HG02973 (cell line): ENCODE results near the gene FAM210B.
"Not testable (repeated sequence)": the region's sequence is repeated elsewhere in the genome, so short reads cannot be mapped to it uniquely, and the experiment has no call there.

Source experiments
- ATAC-seq: cut with Tn5 transposase; IDR thresholded peaks from one replicate; pipeline ENCODE4 v1.9.1; 2021; ENCODE audit warnings: moderate library complexity; ENCODE audit not compliant: unreplicated experiment

The FAM210B gene, protein sequence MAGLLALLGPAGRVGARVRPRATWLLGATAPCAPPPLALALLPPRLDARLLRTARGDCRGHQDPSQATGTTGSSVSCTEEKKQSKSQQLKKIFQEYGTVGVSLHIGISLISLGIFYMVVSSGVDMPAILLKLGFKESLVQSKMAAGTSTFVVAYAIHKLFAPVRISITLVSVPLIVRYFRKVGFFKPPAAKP

GRCh38 chr20:56358600-56359211, at the start of gene FAM210B:
Gene FAM210B, plus strand, starts transcription at chr20:56358974. Its CDS starts 32 bp downstream, at chr20:56359006.
- peak; percentile 97 for ATAC-seq

- no peak for ATAC-seq
These were observed 42.7 kb upstream of the FAM210B start for GRCh38 chr20:56316051-56316450.

DNA sequence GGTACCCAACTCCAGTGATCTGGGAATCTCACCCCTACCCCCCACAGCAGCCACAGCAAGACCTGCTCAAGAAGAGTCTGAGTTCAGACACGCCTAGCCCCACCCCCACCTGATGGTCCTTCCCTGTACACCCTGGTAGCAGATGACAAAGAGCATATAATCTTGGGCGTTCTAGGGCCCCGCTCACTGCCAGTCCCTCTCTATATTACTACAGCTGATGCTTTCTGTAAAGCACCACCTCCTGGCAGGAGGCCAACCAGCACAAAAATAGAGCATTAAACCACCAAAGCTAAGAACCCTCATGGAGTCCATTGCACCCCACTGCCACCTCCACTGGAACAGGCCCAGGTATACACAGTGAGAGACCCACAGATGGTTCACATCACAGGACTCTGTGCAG, 42.3 kb upstream of the FAM210B start:
- no peak for ATAC-seq

GRCh38 chr20:56322681-56323080, 36.1 kb upstream of the FAM210B start:
- ATAC-seq, result no peak

DNA sequence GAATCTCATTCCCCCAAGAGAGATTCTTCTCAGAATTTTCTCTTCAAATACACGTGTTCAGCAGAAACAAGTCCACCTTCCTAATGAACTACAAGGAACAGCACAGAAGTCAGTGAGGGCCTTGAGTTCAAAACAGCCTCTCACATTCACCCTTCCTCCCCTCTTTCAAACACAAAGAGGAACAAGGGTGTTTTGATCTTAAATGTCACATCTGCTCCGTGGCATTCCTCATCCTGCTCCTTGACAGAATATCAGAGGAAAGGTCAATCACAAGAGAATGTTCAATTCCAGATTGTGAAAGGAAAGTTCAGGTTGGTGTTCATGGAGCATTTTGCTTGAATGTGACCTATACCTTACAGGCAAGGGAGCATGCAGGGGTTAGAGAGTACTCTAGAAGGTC, 35.6 kb upstream of the FAM210B start:
- ATAC-seq, result no peak

- no peak for ATAC-seq
These were observed 35.1 kb upstream of the FAM210B start for GRCh38 chr20:56323656-56324055.

DNA sequence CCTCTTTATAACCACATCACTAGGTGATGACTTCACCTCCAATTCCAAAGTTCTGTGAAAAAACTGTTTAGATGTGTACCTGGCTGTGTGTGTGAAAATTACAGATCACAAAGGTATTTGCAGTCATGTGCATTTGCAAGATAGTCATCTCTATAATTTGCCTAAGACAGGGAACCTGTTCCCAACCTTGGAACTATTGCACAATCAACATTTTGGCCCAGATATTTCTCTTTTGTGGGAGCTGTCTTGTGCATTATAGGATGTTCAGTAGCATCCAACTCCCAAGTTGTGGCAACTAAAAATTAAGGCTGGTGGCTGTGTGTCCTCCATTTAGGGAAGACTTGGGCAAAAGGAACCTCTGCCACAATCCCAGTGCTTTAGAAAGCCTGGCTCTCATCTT, 34.0 kb upstream of the FAM210B start:
- ATAC-seq, result no peak

GRCh38 chr20:56328861-56329260, 29.9 kb upstream of the FAM210B start:
- ATAC-seq, result no peak

DNA sequence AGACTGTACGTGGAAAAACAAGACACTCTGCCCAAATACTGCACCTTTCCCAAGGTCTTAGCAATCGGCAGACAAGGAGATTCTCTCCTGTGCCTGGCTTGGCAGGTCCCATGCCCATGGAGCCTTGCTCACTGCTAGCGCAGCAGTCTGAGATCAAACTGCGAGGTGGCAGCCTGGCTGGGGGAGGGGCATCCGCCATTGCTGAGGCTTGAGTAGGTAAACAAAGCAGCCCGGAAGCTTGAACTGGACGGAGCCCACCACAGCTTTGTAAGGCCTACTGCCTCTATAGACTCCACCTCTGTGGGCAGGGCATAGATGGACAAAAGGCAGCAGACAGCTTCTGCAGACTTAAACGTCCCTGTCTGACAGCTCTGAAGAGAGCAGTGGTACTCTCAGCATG, 22.1 kb upstream of the FAM210B start:
- ATAC-seq, result not testable (repeated sequence)

DNA sequence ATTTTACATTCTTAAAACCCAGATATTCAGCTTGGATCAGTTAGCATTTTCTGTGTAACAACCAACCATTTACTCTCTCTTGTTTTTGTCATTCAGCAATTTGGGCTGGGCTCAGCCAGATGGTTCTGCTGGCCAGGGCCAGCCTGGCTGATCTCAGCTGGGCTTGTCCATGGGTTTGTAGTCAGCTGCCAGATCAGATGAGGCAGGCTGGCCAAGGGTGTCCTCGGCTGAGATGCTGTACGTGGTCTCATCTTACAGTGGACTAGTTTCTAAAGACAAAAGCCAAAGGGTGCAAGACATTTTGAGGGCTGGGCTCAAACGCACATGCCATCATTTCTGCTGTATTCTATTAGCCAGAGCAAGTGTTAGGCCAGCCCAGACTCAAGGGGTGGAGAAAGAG, 16.0 kb upstream of the FAM210B start:
- ATAC-seq, result no peak

- peak; percentile 63 for ATAC-seq
These were observed 14.9 kb upstream of the FAM210B start for GRCh38 chr20:56343861-56344381.

DNA sequence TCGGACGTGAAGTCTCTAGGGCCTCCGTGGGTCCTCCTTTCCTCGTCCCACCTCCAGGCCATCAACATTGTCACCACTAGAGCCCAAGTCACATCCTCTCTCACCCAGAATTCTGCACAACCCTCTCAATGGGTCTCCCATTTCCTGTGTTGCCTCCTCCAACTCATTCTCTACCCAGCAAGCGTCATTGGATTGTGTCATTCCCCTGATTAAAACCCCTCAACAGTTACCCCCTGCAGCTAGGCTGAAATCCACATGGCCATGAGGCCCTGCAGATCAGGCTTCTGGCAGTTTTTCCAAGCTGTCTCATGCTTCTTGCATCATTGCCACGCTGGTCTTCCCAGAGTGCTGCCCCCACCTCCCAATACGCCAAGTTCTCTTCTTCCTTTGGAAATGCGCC, 12.9 kb upstream of the FAM210B start:
- no peak for ATAC-seq

GRCh38 chr20:56347628-56348304, 11.0 kb upstream of the FAM210B start:
- ATAC-seq, result no peak

DNA sequence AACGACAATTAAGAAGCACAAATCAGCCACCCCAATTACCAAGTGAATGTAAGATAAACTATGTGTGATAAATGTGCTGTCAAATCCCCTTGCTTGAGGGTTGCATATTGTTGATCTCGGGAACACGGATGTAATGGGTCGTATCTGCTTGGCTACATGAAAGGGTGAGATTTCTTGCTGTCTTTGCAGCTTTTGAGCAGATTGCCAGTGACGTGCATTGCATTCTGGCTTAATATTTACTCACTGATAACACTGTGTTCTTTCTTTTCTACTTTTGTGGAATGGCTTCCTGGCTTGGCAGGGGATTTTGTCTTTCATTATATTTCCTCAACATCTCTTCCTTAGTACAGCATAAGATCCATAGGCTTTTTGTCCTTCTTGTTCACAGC, 10.5 kb upstream of the FAM210B start:
- no peak for ATAC-seq

DNA sequence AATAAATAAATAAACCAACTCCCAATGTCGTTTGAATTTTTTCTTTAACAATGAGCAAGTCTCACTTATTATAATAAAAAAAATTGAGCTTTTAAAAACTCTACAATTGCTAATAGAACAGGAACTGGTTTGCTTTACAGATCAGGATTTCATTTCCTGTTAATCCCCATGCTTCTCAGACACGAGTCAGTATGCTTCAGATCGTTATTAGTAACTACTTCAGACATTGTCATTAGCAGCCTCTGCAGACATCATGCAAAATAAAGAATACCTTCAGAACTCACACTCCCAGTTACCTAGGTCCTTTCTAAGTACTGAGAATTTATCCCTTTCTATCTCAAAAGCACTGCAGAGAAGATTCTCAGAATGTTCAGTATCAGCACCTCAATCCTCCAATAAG, 10.0 kb upstream of the FAM210B start:
- ATAC-seq, result no peak

- no peak for ATAC-seq
These were observed 7.9 kb upstream of the FAM210B start for GRCh38 chr20:56350842-56351241.

DNA sequence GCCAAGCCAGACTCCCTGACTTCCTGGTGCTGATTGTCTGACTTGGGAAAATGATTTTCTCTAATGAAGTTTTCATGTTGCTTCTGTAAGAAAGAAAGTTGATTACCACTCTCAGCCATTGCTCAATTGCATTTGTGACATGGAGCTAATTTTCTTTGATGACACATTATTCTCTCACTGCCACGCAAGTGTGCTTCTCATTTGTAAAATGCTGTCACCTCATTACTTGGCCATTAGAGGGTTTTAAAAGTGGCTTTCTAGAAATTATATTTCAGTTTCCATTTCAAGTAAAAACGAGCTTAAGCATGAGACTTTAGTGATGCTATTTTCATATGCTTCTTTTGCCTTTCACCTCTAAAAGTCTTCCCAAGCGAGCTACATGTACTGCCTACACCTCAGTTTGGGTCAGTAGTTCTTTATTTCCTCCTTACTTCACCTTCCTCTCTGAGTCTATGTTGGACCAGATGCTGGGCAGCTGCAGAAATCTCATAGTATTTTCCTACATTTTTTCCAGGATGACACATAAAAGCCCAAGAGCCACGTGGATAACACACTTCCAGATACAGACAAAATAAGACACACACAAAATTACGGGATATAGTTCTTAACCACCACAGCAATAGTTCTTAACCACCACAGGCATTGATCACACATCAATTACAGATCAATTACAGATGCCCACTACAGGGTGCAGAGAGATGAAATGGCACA, 6.3 kb upstream of the FAM210B start:
- ATAC-seq, result no peak

- no peak for ATAC-seq
These were observed 5.4 kb upstream of the FAM210B start for GRCh38 chr20:56353356-56353755.

DNA sequence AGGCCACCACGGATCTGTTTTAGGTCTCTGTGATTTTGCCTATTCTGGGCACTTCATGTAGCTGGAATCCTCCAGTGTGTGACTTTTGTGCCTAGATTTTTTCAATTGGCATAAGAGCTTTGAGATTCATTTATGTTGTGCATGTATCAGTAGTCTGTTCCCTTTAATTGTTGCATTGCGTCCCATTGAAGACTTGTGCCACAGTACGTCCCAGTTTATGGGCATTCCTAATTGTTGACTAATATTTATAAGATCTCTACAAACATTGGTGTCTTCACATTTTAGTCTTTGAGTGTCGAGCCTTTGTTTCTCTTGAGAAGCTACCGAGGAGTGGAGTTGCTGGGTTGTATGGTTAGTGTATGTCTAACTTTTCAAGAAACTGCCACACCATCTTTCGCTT, 704 bp upstream of the FAM210B start:
- no peak for ATAC-seq

GRCh38 chr20:56359212-56360132, 698 bp downstream of the FAM210B start:
- ATAC-seq, result peak; percentile 10
